Activated CD8-positive, alpha-beta memory T cell treated with anti-CD3 and anti-CD28 coated beads, Interleukin-2, amount 50 U/mL, for 24 hours (primary cell): ENCODE data around the gene PLEKHH1.

Experiments
- DNase-seq: peaks from one replicate; pipeline ENCODE4 v3.0.0-alpha.2; 2020; ENCODE audit errors: extremely low read depth

PLEKHH1 gene

DNA sequence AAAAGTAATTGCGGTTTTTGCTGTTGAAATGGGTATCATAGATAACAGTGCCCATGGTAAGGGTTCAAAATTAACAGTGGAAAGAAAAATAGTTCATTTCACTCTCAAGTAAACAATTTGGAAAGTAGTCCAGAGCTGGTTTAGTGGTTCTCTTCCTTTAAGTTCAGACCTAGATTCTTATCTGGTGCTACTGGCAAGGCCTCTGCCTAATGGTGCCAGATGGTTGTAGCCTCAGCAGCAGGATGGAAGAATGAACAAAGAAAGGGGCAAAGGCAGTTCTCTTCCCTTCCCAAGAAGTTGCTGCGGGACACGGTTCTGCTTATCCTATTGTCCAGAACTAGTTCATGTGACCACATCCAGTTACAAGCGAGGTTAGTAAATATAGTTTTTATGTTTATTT is 97.1 kb downstream of the PLEKHH1 start:
- DNase-seq = no peak

DNA sequence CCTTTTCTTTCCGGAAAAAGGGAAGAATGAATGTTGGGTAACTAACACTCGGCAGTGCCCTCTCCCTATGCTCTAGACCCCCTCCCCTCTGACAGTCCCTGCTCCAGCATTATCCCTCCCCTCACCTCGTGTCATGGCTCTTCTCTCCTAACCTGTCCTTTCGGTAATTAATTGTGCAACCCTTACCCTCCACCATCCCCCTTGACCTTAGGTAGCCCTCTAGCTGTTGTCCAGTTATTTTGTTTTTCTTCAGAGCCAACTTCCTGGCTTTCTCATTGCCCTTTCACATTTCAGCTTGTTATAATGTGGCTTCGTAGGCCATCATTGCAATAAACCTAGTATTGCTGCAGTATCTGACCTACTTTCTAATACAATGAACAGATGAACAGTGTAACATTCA is 97.8 kb downstream of the PLEKHH1 start:
- DNase-seq = no peak

DNA sequence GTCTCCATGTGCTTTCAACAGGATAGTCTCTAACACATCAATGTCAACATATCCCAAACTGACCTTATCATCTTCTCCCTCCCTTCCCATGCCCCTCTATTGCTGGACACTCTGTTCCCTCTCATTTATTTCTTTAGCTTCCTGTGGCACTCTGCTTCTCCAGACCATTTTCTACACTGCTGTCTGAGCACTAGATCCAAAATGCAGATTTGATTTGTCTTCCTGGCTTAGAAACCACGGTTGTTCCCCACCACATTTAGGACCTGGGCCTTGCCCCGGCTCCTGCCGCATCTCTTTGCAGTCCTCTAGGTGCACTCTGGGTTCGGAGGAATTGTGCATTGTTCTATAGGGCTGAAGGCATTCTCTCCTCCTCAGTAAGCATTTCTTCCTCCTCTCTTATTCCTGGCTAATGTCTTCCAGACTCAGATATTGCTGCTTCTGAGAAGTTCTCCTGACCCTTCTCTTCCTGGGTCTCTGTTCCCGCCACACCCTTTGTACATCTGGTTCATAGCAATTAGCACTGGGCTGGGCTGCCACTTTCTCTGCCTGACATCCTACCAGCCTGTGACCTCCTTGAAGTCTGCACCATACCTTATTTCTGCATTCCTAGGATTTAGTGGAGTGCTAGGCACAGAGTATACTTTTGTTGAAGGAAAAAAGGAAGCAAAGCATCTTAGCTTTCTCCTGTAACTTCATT is 100.5 kb downstream of the PLEKHH1 start:
- DNase-seq = no peak

DNA sequence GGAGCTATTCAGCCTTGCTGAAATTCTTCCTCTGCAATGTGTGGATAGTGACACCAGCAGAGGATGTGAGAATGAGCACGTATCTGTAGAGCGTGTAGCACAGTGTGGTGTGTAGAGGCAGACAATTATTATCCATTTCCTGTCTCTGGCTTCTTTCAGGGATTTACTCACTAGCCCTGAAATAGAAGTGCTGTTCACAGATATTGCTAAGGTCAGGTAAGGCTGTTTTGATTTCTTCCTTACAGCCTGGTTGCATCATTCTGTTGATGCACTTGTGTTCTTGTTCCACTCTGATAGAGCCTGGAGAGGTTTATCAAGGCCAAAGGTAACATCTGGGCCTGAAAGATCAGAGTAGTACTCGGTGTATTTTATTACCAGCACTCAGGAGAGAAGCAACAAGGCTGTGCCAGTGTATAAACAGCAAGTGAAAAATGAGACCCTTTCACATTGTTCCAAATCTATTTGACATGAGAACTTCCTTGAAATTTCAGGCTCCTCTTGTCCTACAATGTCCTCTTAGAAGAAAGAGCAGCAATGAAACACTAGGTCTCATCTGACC is 103.3 kb downstream of the PLEKHH1 start:
- no peak for DNase-seq

DNA sequence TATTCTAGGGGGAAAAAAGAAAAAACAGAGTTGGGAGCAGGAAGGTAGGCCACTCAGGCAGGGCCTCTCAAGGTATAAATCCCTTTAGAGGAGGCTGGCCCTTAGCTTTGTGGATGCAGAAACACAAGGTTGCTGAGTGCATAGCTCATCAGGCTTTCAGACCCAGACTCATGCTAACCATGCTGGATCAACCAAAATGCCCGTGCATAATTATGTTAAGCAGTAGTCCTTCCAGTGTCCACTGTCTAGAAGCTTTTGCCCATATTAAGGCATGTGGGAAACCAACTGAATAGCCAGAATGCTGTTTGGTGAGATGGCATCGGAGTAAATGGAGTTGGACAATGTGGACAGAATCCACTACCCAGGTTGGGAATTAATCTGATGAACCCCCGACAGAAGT is 105.6 kb downstream of the PLEKHH1 start:
- DNase-seq = no peak
